GM10847 (cell line): ENCODE data around the gene RBMY1B.
"Not testable (repeated sequence)": the region's sequence is repeated elsewhere in the genome, so short reads cannot be mapped to it uniquely, and the experiment has no call there.

Experiments
- POLR2A ChIP-seq: IDR thresholded peaks from 2 replicates; pipeline ENCODE4 v1.6.1; 2011; ENCODE audit not compliant: insufficient read length; ENCODE audit errors: extremely low read depth

RBMY1B gene

DNA sequence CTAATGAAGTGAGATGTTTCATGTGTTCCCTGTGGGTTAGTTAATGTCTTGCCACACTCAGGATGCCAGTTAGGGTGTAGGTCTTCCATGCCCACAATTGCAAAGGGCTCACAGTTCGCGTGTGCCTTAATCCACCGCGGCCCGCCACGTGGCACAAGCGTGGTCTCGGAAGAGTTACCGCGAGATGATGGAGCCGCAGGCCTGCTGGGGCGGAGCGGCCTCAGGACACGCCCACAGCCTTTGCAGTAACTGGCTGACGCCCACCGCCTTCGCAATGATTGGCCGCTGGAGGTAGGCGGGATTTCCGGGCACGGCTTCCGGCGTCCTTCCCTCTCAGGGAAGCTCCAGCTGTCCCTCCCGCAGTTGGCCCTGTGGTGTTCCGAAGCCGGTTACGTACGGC, at the start of gene RBMY1B:
Gene RBMY1B, plus strand, starts transcription at position 301 of the 400 bp plus-strand sequence. CDS start 2,013 bp downstream, outside the sequence.
- not testable (repeated sequence) for TF ChIP-seq POLR2A

DNA sequence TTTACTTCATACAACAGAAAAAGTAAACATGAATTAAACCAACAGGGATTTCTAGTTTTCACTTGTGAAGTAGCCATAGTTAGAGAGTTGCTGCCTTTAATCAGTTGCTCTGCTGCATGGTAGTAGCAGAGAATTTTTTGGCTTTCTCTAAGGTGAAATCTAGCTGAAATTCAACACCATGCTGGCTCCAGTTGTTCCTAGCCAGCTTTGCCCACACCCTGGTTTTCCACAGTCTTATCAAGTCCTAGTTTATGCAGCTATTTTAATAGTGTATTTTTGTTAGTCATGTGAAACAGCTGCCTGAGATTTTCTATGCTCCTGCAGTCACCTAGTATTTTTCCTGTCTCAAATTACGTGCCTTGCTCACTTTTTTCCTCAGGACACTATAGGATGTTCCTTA, 28.2 kb upstream of the RBMY1B start:
- no peak for TF ChIP-seq POLR2A

- TF ChIP-seq POLR2A: not testable (repeated sequence)
Measured at GRCh38 chrY:21534579-21534978, 23.4 kb downstream of the RBMY1B start, which contains the start of gene RBMY1A1. RBMY1A1 (plus strand) TSS chrY:21534879; CDS start chrY:21536892, 2,013 bp downstream.
